ENCODE data around the gene TNK2. TPM values are rescaled to one million over a fixed set of nuclear protein-coding genes. Genes with fewer than 3 reads are reported as not detected.

The TNK2 gene
- total and polyA plus RNA-seq, 2 donors (not counting 3 experiments of a cell fraction or from before 2014, with no cell fraction given) = 18.6 to 71.6 TPM

DNA sequence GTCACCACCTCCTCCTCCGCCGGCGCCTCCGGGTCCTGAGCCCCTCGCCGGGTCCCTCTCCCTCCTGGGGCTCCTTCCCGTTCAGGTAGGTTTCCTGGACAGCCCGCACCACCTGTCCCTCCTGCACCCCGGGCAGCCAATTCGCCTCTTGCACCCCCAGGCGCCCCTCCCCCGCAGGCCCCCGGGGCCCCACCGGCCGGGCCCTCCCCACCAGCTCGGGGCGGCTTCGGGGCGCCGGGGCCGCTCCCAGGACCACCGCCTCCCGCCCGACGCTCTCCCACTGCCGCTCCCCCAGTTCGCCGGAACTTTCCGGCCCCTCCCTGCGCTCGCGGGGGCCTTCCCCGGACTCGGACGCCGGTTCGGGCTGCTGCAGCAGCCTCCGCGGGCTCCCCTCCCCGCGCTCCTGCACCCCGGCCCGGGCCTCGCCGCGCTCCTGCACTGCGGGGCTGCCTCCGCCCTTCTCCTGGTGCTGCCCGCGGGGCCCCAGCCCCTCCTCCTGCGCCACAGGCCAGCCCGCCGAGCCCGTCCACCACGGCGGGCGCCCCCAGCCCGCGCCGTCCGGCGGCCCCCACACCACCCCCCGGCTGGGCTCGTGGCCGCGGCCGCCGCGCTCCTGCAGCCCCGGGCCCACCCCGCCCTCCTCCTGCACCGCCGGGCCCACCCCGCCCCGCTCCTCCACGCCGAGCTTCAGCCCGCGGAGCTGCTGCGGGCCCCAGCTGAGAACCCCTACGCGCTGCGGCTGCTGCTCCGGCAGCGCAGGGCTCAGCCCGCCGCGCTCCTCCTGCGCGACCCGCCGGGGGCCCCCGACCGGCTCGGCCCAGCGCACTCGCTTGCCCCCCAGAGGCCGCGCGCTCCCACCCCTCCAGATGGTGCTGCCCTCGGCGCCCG lies 587 bp upstream of the TNK2 start:
- H3K4me2 ChIP-seq (ENCODE audit: insufficient read depth, low read length) = peak overlapping the region; percentile 15
- H3K36me3 ChIP-seq (ENCODE audit: control insufficient read depth in 2 of 2, extremely low read depth in 1 of 2, insufficient read depth in 2 of 2, low read length in 2 of 2) = no peaks in the 10 kb centered on the region
- POLR2A ChIA-PET = no interaction called here
- DNase-seq (ENCODE audit: low read depth, low spot score) (peak; percentile 28), FAIRE-seq (no peak)
- no peaks in the 10 kb centered on the region for H3K27me3 ChIP-seq (ENCODE audit: control insufficient read depth in 2 of 2, insufficient read depth in 2 of 2, low read length in 2 of 2)
- intact Hi-C loops (cut with micrococcal nuclease) = loop anchor here (1.0 kb wide), 1 partner anchor 12 kb away; no protein-coding TSS in a partner anchor
- CTCF ChIA-PET = interaction anchor here (0.6 to 5.7 kb wide), 8 partner anchors 9 to 448 kb away, joined by 3 to 57 read pairs (median 8); no protein-coding TSS in a partner anchor
- no peak overlapping the region for H3K9ac ChIP-seq (replicated peaks; ENCODE audit: extremely low read depth, insufficient read depth, low read length)
- H3K79me2 ChIP-seq (ENCODE audit: control insufficient read depth, insufficient read depth, low read length) = no peaks in the 10 kb centered on the region
- dilution Hi-C loops (cut with MboI; ENCODE audit: extremely low pct_ligation_motif_present, low sequenced_read_pairs) = no loop called here
- no peaks in the 10 kb centered on the region for H3K9me3 ChIP-seq (replicated peaks; ENCODE audit: control insufficient read depth, insufficient read depth, low read length)
- no peaks in the 10 kb centered on the region for H4K20me1 ChIP-seq (replicated peaks; ENCODE audit: control insufficient read depth, extremely low read depth, insufficient read depth, low read length)
- H3K9me1 ChIP-seq (replicated peaks; ENCODE audit: control insufficient read depth, extremely low read depth, insufficient read depth, low read length) = no peaks in the 10 kb centered on the region
- peak overlapping the region; percentile 7 to 54 (median 16) for H3K4me3 ChIP-seq (replicated peaks in 1 of 3; ENCODE audit: insufficient read depth in 1 of 3, low read depth in 1 of 3, low read length in 3 of 3)
- no peaks in the 10 kb centered on the region for H3K4me1 ChIP-seq (ENCODE audit: control insufficient read depth, extremely low read depth, insufficient read depth, low read length)
- no TSS peak for BruUV-seq (replicated peaks)
- H3K27ac ChIP-seq (ENCODE audit: insufficient read depth, low read depth, low read length) = no peak overlapping the region
- TF ChIP-seq POLR2AphosphoS5 (IDR thresholded peaks at IDR 0.05; ENCODE audit: insufficient read depth, low read depth, low read length) (no peak), GATA2 (IDR thresholded peaks at IDR 0.05; ENCODE audit: insufficient read depth, insufficient read length, low read depth, low read length) (no peak), POLR2A (IDR thresholded peaks at IDR 0.05; ENCODE audit: low read depth, low read length) (no peak), MYC (IDR thresholded peaks at IDR 0.05; ENCODE audit: low read depth, low read length) (no peak), FOS (IDR thresholded peaks at IDR 0.05; ENCODE audit: borderline replicate concordance, insufficient read depth, low read length) (no peak)
- H2AFZ ChIP-seq (ENCODE audit: low read depth, low read length) = no peak overlapping the region

DNA sequence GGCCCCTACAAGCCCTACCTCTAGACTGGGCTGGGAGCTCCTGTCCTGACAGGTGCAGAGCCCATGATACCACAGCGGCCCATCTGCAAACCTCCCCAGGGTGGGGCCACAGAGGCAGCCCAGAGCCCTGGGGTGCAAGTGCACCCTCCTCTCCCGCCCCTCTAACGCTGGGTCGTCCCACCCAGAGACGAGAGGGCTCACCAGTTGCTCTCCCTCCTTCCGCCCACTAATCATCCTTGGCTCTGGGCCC lies 742 bp downstream of the TNK2 start:
- no peak for FAIRE-seq
- Histone ChIP-seq H3K9me1 (replicated peaks; ENCODE audit: control insufficient read depth, extremely low read depth, insufficient read depth, low read length) (no peaks in the 10 kb centered on the region), H3K27me3 (ENCODE audit: control insufficient read depth in 2 of 2, insufficient read depth in 2 of 2, low read length in 2 of 2) (no peaks in the 10 kb centered on the region), H3K9me3 (replicated peaks; ENCODE audit: control insufficient read depth, insufficient read depth, low read length) (no peaks in the 10 kb centered on the region), H4K20me1 (replicated peaks; ENCODE audit: control insufficient read depth, extremely low read depth, insufficient read depth, low read length) (no peaks in the 10 kb centered on the region), H3K27ac (ENCODE audit: insufficient read depth, low read depth, low read length) (no peak overlapping the region), H3K36me3 (ENCODE audit: control insufficient read depth in 2 of 2, extremely low read depth in 1 of 2, insufficient read depth in 2 of 2, low read length in 2 of 2) (no peaks in the 10 kb centered on the region), H3K4me3 (replicated peaks in 1 of 3; ENCODE audit: insufficient read depth in 1 of 3, low read depth in 1 of 3, low read length in 3 of 3) (no peak overlapping the region), H3K9ac (replicated peaks; ENCODE audit: extremely low read depth, insufficient read depth, low read length) (no peak overlapping the region), H3K79me2 (ENCODE audit: control insufficient read depth, insufficient read depth, low read length) (no peaks in the 10 kb centered on the region), H3K4me2 (ENCODE audit: insufficient read depth, low read length) (no peak overlapping the region), H3K4me1 (ENCODE audit: control insufficient read depth, extremely low read depth, insufficient read depth, low read length) (no peaks in the 10 kb centered on the region), H2AFZ (ENCODE audit: low read depth, low read length) (no peak overlapping the region)
- ChIA-PET CTCF (interaction anchor here (0.5 to 5.7 kb wide), 4 partner anchors 12 to 662 kb away, joined by 3 to 57 read pairs (median 14); no protein-coding TSS in a partner anchor), POLR2A (interaction anchor here (0.5 kb wide), 1 partner anchor 680 kb away, joined by 9 read pairs; no protein-coding TSS in a partner anchor)
- dilution Hi-C loops (cut with MboI; ENCODE audit: extremely low pct_ligation_motif_present, low sequenced_read_pairs) (no loop called here), intact Hi-C loops (cut with micrococcal nuclease) (no loop called here)
- TF ChIP-seq FOS (IDR thresholded peaks at IDR 0.05; ENCODE audit: borderline replicate concordance, insufficient read depth, low read length) (no peak), JUN (IDR thresholded peaks at IDR 0.05; ENCODE audit: borderline replicate concordance, insufficient read depth, insufficient read length, low read depth) (no peak), GATA2 (IDR thresholded peaks at IDR 0.05; ENCODE audit: insufficient read depth, insufficient read length, low read depth, low read length) (no peak), CTCF (IDR thresholded peaks at IDR 0.05; ENCODE audit: extremely low read depth in 1 of 2, insufficient read depth in 1 of 2, low read depth in 1 of 2, low read length in 2 of 2) (no peak), EZH2 (IDR thresholded peaks at IDR 0.05; ENCODE audit: borderline replicate concordance, low read depth, low read length, severe bottlenecking) (no peak), POLR2AphosphoS5 (IDR thresholded peaks at IDR 0.05; ENCODE audit: insufficient read depth, low read depth, low read length) (no peak), POLR2A (IDR thresholded peaks at IDR 0.05; ENCODE audit: low read depth, low read length) (no peak)
- no peak for DNase-seq (ENCODE audit: low read depth, low spot score)
- no TSS peak for BruUV-seq (replicated peaks)

All from endothelial cell of umbilical vein (primary cell).